HG03064 (cell line): ENCODE results near the gene NR2F1.

Experiments used
- ATAC-seq: cut with Tn5 transposase; IDR thresholded peaks from one replicate; pipeline ENCODE4 v1.9.1; 2021; ENCODE audit warnings: low read depth; ENCODE audit not compliant: unreplicated experiment

Gene NR2F1

DNA sequence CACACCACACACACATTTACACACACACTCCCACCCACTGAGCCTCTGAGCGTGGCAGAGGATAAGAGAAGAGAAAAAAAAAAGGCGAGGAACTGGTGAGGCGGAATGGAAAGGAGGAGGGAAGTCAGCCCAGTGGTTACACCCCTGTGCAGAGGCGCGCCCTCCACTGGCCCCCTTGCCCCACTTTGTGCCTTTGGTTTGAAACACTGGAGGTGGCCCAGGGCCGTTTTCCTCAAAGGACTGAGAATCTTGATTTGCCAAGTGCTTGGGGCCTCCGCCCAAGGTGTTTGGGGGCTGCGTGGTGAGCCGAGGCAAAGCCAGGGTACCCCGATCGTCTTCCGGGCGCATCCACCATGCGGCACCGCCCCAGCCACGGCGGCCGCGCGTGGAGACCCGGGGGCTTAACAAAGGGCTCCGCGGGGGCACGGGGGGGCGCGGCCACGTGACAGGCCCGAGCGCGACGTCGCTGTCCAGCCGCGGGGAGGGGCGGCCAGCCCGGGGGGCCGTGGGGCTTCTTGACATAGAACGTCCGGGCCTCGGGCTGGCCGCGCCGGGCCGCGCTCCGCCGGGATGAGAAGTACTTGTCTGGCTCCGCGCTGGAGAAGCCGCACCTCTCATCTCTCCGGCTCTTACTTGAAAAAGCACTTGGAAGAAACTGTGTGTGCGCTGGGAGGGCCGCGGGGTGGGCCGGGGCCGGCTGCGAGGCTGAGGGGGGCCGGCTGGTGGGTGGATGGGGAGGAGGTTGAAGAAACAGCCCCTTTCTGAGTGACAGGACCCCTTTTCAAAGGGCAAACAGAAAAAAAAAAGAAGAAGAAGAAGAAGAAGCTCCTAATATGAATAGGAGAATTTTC lies 21.0 kb downstream of the NR2F1 start:
- ATAC-seq, result no peak

DNA sequence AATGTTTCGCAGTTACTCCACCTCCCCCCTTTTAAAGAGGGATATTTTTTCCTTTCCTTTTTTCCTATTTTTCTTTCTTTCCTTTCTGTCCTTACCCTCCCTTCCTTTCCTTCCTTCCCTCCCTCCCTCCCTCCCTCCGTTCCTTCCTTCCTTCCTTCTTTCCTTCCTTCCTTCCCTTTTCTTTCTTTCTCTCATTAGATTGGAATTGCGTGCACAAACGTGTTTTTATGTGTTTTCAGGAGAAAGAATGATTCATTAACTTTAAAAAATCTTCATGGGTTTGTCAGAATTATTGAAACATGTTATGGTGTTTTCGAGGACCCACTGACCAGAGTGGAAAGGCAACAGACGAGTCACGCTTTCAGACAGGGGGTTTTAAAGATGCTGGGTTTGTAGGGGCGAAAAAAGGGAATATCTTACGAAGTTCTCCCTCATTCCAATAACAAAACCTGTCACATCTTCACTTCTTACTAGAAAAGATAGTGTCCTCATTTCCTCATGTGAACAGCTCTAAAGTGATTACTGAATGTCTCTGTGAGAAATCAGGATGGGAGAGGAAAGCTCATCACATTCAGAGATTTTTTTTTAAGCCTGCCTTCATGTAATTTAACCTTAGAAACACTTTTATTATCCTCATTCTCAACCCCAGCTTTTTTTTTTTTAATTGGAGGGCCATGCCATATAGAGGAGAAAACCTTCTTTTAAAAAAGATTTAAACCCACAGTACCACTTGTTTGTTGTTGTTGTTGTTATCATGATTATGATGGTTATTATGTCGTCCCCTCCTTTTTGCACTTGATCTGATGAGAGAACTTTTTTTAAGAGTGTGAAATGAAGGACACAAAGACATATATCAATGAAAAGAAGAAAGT lies 21.9 kb downstream of the NR2F1 start:
- no peak for ATAC-seq

DNA sequence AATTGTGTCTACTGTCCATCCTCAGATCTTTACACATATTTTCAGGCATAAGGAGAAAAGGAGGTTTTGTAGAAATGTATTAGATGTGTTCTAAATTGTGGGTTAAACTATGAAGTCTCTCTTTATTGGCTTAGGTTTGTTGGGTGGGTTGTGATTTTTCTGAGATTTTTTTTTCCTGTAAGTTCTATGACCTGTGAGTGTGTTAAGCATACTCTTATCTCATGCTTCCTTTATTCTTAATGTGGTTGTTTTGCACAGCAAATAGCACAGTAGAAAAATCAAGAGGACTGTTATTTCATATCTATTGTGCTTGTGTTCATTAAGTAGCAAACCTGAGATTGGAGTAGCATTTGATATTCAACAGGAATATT lies 23.3 kb downstream of the NR2F1 start:
- ATAC-seq, result no peak

DNA sequence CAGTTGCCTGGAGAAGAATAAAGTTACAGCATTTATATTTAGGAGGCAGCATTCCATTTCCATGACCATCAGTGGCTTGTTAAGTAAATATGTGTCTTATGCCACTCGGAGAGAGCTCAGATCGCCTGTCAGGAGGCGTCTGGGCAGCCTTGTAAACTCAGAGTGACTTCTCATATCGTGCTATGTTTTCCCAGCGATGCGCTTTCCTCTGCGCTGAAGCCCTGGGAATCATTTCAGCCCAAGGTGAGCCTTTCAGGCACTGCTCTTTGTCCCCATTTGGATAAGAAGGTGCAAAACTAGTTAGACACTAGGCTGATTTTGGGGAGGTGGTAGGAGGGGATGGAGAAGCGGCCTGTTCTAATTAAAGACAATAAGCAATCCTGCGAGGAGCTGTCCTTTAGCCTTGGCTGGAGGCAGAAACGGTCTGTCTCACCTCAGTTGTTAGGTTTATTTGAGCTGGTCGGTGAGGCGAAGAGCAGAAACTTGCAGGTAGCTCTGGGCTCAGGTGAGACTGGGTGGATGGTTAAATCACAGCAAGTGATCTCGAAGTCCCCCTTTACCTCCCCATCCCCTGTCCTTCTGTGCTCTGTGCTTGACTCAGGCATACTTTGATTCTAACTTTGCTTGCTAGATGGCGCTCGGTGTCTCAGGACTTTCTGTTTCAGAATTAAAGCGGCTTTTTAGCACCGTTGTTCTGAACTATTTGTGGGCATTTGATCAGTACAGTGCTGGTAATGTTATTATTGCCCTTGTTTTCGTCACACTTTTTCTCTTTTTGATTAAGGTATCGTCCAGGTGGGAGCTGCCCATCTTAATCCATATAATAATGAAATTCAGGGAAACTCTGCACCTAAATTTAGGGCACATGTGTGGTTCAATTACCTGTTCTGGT lies 24.6 kb downstream of the NR2F1 start:
- ATAC-seq, result no peak

DNA sequence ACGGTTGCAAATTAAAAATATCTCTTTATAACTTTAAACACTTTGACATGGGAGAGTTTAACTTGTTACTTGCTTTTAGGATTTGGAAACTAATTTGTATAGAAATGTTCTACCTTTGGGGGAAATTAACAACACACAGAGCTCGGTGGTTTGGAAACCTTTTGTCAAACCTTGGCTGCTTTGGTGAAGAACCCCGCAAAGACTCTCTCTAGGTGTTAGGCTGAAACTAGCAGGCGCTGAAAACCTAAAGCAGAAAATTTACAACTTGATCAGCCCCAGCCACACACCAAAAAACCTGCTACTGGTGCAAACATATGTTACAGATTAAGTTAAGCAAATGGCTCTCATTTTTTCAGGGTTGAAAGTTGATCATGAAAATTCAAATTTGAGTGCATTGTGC lies 25.8 kb downstream of the NR2F1 start:
- no peak for ATAC-seq

DNA sequence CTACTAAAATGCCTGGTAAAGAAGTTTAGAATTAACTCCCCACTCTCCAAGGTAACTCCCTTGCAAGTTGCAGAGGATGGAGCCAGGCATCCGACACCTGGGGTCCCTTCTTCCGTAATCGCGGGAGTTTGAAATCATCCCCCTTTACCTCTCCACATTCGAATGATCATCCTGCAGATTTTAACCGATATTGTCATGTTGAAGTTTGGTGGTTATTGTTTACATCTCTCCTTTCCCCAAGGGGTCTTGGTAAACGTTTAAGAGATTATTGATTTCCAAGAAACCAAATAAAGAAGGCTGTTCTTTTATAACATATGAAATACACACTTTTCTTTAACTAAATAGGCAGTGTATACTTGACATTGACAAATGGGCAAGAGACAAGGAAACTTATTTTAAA lies 26.7 kb downstream of the NR2F1 start:
- no peak for ATAC-seq

DNA sequence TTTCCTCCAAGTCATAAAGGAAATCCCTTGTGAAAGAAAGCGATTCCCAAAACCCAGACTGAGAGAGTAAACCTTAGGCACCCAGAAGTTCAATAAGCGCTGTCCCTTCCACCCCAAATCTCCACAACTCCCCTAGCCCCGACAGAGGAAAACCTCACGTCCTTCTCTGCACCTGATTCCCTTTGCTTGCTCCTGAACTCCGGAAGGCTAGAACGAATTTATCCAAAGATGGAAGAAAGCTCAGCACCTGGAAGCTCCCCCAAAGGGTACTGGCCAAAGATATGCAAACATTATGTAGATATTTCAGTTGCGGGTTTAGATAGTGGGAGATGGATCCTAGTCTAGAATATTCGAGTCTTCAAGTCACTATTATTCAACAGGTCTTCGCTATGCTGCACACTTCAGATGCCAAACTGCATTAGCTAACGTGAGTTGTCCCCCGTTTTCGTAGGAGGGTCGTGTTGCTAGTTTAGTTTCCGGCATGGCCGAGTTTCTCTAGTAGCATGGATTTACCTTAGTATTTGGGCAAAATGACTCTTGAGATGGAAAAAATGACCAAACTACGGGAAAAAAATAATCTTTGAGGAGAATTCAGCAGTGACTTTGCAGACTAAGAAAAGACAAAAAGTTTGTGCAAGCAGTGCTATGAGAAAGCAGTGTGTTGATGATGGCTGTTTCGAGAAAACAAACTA lies 27.7 kb downstream of the NR2F1 start:
- ATAC-seq, result no peak

DNA sequence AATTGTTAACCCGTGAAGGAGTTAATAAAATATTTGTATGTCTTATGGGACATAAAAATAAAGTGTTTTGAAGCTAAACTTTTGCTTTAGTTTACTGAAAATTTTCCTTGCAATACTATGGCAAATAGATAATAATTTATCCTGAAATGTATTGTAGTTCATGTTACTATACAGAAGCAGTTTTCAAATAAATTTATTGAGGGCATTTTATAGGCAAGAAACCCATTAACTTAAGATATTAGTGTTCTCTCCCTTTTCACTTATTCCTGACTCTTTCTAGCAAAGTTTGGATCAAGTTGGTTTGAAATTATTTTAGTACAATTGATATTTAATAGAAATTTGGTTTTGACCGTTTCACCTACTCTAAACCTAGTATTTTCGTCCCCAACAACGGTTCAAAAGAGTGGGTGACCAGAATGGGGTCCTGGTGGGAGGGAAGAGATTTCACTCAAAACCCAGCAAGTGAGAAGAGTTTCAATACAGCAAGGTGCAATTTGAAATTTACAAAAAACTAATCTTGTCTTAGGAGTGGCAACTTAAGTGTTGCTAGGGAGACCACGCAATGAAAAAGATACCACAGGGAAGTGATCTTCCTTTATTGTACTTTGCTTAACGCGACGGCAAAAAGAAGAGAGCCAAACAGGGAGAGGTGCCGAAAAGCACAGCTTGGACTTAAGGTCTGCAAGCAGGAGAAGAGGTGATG lies 28.4 kb downstream of the NR2F1 start:
- no peak for ATAC-seq

DNA sequence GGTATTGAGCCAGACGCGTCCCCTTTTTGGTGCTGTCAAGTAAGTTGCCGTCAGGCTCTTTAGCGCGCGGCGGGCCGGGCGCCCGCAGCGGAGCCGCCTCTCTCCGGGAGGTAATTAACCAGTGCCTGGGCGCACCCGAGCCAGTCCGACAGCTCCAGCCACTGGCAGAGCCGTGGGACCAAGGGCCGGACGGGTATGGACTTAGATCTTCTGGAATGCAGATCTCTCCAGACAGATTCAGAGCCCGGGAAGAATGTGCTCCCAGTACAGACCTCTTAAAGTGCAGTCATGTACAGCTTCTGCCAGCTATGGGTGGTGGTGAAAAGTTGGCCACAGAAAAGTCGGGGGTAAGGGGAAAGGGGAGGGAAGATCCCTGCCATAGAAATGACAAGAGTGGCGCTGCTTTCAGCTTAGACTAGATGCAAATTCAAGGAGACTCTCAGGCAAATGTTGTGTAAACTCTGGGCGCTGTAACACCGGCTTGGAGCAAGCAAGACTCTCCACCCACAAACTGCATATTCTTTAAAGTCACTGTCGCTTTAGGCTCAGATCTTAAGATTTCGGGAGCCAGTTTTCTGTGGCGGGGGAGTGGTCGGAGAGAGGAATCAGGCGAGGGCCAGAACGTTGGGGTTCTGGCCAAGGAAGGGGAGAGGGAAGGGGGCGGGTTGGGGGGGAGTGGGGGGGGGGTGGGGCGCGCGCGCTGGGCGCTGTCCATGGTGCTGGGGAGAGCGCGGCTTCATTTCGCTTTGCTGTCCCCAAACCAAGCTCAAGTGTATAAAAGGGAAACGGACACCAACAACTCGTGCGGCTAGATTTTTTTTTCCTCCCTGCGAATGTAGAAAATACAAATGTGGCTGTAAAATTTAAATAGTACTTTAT lies 29.2 kb downstream of the NR2F1 start:
- ATAC-seq, result no peak

DNA sequence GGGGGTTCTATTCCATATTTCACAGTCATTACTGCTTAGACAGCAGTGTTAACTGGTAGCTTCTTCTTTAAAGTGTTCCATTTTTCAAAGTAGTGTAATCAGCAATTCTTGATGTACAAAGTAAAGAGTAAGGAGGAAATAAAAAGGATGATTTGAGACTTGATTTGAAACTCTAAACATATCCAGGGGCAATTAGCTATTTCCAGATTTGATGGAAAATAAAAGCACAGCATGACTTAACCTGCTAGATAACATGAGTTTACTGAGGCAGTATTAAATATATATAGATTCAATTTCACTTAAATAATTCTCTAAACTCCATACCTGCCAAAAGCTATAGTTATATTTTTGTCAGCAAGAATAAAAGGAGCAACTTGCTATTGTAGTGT lies 29.8 kb downstream of the NR2F1 start:
- ATAC-seq, result no peak

DNA sequence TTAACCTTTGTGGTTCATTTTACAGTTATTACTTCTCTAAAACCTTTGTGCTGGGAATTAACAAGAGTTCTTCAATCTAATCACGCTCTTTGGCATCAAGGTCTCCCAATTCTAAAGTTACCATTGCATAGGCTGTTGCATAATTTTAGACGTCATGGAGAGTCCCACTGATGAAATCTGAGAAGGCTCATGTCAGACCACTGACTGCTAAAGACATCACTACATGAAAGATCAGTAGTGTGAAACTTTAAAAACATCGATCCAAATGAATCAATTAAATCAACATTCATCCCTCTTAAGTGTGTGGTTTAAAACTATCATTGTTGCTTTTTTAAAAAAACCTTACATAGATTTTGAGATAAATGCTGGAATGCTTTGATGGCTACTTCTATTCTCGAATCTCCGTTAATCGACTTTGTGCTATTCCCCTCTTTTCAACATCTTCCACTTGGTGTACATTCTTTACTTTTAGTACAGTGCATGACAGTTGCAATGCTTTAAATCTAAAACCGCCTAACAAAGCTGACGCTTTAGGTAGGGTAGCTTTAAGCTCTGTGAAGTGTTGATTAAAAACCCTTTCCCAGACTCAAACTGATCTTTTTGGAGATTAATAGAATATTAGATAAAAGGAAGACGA lies 33.6 kb downstream of the NR2F1 start:
- no peak for ATAC-seq

DNA sequence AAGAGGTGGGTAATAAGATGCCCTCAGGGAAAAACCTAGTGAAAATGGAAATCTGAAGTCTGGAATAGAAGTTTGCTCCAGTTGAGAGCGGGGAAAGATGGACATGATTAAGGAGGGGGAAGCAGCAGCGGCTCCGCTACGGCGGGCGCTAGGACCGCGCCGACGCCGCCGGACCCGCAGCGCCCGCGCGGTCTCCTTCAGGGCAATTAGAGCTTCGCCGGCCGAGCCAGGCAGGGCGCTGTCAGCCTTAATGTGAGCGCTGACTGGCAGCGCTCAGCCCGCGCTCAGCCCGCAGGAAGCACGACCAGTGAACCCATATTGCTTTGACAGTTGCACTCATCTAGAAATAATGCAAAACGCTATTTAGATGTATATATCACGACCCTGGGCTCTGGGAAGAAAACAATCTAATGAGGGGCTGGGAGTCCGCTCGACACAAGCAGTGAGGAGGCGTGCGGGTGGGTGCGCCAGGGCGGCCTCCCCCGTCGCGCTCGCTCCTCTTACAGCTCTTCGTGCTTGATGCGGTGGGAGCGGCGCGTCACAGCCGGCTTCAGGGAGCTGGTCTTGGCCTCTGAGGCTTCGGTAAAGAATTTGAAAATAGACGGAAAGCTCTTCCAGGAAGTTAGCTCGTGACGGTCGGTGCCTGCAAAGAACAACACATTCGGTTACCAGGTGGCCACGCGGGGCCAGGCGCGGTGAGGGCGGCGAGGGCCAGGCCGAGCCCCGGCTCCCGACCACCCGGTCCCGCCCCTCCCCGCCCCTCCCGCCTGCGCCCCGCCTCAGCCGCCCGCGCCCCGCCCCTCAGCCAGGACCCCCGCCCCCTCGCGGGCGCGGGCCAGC lies 37.7 kb downstream of the NR2F1 start:
- ATAC-seq, result peak; percentile 98

DNA sequence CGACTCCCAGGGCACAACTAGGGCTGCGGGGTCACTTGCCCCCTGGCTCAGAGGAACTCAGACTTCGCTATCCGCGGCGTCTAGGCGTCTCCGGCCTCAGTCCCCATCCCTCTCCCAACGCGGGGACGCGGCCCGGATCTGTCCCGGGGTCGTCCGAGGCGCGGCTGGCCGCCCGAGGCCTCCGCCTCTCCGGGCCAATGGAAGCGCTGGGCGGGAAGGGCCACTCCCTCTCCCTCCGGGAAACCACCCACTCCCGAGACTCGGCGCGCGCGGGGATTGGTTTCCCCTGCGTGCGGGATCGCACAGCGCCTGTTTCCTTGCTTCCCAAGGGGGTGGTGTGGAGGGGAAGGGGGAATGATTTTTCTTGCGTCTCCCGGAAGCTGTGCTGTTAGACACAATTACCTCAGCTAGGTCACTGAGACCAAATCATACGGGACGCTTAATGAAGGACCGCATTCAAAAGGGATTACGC lies 38.3 kb downstream of the NR2F1 start:
- peak; percentile 10 for ATAC-seq

DNA sequence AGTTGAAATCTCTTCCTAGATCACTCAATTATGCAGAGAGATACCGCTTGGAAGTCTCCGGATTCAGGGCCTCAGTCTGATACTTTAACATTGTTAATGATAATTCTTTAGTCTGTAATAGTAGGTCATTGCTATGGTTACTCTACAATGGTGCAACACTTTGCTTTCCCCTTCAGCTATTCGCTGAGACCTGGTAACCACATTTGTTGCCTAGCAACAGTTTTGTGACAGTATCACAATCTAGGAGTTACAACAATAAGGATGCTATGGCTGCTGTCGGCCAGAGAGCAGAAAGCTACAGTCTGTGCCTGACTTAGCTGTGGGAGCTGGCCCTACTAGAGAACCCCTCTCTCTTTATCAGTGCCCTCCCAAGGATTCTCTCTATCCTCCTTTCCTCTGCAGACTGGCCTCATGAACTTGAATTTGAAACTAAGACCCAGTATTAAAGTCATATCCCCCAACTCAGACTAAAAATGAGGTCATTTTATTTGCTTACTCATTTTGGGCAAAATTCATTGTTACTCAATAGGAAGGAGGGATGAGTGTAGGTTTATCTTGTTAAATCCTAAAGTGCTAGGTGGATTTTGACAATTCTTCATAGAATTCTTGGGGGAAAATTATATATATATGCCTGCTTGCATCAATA lies 39.3 kb downstream of the NR2F1 start:
- no peak for ATAC-seq

DNA sequence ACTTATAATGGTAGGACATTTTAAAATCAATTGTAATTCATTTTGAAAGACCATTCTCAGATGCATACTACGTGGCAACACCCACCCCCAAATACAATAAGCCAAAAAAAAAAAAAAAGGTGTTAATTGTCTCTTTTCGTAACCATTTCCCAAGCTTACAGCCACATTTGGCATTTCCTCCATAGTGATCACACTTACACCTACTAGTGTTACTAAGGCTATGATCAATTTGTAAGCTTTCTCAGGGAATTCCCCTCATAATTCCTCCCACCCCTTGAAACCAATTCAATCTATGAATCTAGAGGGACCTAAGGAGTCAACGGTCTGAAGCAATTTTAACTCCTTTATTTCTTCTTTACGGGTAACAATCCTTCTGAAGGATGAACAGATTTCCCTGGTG lies 40.1 kb downstream of the NR2F1 start:
- no peak for ATAC-seq

DNA sequence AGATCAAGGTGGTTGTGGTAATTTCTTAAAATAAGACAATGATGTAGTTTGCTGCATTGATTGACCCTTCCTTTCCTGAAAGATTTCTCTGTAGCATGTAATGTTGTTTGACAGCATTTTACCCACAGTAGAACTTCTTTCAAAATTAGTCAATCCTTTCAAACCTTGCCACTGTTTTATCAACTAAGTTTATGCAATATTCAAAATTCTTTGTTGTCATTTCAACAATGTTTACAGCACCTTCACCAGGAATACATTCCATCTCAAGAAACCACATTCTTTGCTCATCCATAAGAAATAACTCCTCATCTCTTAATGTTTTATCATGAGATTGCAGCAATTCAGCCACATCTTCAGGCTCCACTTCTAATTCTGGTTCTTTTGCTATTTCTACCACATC lies 43.8 kb downstream of the NR2F1 start:
- ATAC-seq, result no peak

DNA sequence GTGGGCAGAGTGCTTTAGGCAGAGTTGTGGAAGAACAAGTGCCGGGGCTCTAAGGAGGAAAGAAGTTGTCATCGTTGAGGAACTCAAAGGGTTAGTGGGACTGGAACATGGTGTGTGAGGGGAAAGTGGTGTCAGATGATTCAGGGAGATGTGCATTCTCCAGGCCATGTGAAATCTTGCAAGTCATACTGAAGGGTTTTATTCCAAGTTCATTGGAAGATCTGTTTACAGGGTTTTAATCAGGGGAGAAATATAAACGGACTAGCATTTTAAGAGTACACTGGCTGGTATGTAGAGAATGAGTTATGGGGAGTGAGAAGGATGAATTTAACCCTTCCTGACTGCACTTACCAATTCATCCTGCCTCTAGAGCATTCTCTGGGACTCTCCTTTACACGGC lies 49.3 kb downstream of the NR2F1 start:
- ATAC-seq, result no peak
